NT2/D1 (cell line): ENCODE measurements around the gene IP6K1.

ENCODE experiments used
- YY1 ChIP-seq: IDR thresholded peaks from 2 replicates; pipeline ENCODE4 v1.6.1; 2011; ENCODE audit not compliant: insufficient read length, insufficient read depth
- ZNF274 ChIP-seq: IDR thresholded peaks from 2 replicates; pipeline ENCODE4 v1.6.1; 2011; ENCODE audit warnings: mild to moderate bottlenecking, low read depth, low read length

- no peak for TF ChIP-seq ZNF274
- no peak for TF ChIP-seq YY1
These were observed 12.8 kb upstream of the IP6K1 start for GRCh38 chr3:49799105-49799504.
